MM.1S (cell line): ENCODE results near the gene EEF2K.

Experiments used
- DNase-seq: peaks from one replicate; pipeline ENCODE4 v3.0.0-alpha.2; 2015
- H2AFZ ChIP-seq: fragments of 300-600 bp; sonication (generic); 2 replicates; pipeline ENCODE4 v1.6.0; 2016; ENCODE audit warnings: antibody characterized with exemption, low read length
- H3F3A ChIP-seq: fragments of 300-600 bp; sonication (generic); 2 replicates; pipeline ENCODE4 v1.6.1; 2016; ENCODE audit warnings: mild to moderate bottlenecking, antibody characterized with exemption, low read length, moderate library complexity, mixed read lengths; ENCODE audit not compliant: insufficient read depth
- H3K27ac ChIP-seq: fragments of 300-600 bp; sonication (generic); 2 replicates; pipeline ENCODE4 v1.5.1; 2016; ENCODE audit warnings: mild to moderate bottlenecking, low read length
- H3K27me3 ChIP-seq: fragments of 300-600 bp; sonication (generic); replicated peaks from 2 replicates; pipeline ENCODE4 v1.6.0; 2016; ENCODE audit warnings: low read length; ENCODE audit not compliant: insufficient read depth
- H3K36me3 ChIP-seq: fragments of 300-600 bp; sonication (generic); replicated peaks from 2 replicates; pipeline ENCODE4 v1.6.1; 2016; ENCODE audit warnings: mild to moderate bottlenecking, low read length, mixed read lengths; ENCODE audit not compliant: insufficient read depth
- H3K4me1 ChIP-seq: fragments of 300-600 bp; sonication (generic); 2 replicates; pipeline ENCODE4 v1.6.1; 2016; ENCODE audit warnings: low read length, mixed read lengths
- H3K4me2 ChIP-seq: fragments of 300-600 bp; sonication (generic); 2 replicates; pipeline ENCODE4 v1.6.0; 2016; ENCODE audit warnings: low read depth, low read length
- H3K4me3 ChIP-seq: fragments of 300-600 bp; sonication (generic); 2 replicates; pipeline ENCODE4 v1.5.1; 2016; ENCODE audit warnings: low read length, mixed read lengths
- H3K79me2 ChIP-seq: fragments of 300-600 bp; sonication (generic); 2 replicates; pipeline ENCODE4 v1.6.1; 2016; ENCODE audit warnings: mixed run types, low read length, mixed read lengths
- H3K9ac ChIP-seq: fragments of 300-600 bp; sonication (generic); 2 replicates; pipeline ENCODE4 v1.6.1; 2016; ENCODE audit warnings: low read length, mixed read lengths
- H3K9me2 ChIP-seq: fragments of 300-600 bp; sonication (generic); replicated peaks from 2 replicates; pipeline ENCODE4 v1.6.1; 2016; ENCODE audit warnings: mild to moderate bottlenecking, low read length, mixed read lengths; ENCODE audit not compliant: insufficient read depth
- H3K9me3 ChIP-seq: fragments of 300-600 bp; sonication (generic); replicated peaks from 2 replicates; pipeline ENCODE4 v1.6.1; 2016; ENCODE audit warnings: mild to moderate bottlenecking, low read length, mixed read lengths; ENCODE audit not compliant: insufficient read depth
- H4K20me1 ChIP-seq: fragments of 300-600 bp; sonication (generic); 2 replicates; pipeline ENCODE4 v1.6.1; 2016; ENCODE audit warnings: mild to moderate bottlenecking, low read length, moderate library complexity, mixed read lengths; ENCODE audit not compliant: insufficient read depth
- EZH2 ChIP-seq: fragments of 300-600 bp; sonication (generic); optimal IDR thresholded peaks from 2 replicates; pipeline ENCODE3; 2017; ENCODE audit warnings: low read depth, mild to moderate bottlenecking, antibody characterized with exemption, low read length, mixed read lengths
- EZH2phosphoT487 ChIP-seq: fragments of 300-600 bp; sonication (generic); IDR thresholded peaks from 2 replicates; pipeline ENCODE4 v1.6.1; 2018; ENCODE audit warnings: antibody characterized with exemption, low read length
- TF ChIP-seq, protein P1 (sequence below): fragments of 300-600 bp; sonication (generic); IDR thresholded peaks from 2 replicates; pipeline ENCODE4 v1.5.1; 2016; ENCODE audit warnings: antibody characterized with exemption, low read length, mixed read lengths

Gene EEF2K

DNA sequence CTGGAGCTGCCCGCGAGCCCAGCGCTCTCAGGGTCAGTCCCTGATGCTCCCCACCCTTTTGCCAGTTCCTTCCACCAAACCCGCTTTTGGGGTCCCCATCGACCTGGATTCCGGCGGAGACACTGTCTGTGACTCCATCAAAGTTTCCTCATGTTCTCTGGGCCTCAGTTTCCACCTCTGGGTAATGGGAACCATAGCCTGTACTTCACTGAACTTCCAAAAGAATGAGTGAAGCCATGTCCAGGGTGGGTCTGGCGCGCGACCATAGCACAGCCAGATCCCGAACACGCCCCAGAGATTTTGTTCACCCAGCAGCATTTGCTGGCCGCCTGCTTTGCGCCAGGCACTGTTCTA, 43.4 kb upstream of the EEF2K start:
- Histone ChIP-seq H2AFZ (0 out of 2 replicates have a peak overlapping the region, but pooled peaks have one; percentile 10), H3K27ac (no peak overlapping the region), H3F3A (no peaks in the 10 kb centered on the region), H3K27me3 (no peaks in the 10 kb centered on the region), H3K79me2 (no peaks in the 10 kb centered on the region), H3K4me1 (no peaks in the 10 kb centered on the region), H4K20me1 (no peaks in the 10 kb centered on the region), H3K9ac (no peak overlapping the region), H3K9me3 (no peaks in the 10 kb centered on the region), H3K9me2 (no peaks in the 10 kb centered on the region), H3K4me3 (peak overlapping the region; percentile 46; the same call in 1 of the 2 replicates), H3K4me2 (peak overlapping the region; percentile 68), H3K36me3 (no peaks in the 10 kb centered on the region)
- TF ChIP-seq, protein P1, sequence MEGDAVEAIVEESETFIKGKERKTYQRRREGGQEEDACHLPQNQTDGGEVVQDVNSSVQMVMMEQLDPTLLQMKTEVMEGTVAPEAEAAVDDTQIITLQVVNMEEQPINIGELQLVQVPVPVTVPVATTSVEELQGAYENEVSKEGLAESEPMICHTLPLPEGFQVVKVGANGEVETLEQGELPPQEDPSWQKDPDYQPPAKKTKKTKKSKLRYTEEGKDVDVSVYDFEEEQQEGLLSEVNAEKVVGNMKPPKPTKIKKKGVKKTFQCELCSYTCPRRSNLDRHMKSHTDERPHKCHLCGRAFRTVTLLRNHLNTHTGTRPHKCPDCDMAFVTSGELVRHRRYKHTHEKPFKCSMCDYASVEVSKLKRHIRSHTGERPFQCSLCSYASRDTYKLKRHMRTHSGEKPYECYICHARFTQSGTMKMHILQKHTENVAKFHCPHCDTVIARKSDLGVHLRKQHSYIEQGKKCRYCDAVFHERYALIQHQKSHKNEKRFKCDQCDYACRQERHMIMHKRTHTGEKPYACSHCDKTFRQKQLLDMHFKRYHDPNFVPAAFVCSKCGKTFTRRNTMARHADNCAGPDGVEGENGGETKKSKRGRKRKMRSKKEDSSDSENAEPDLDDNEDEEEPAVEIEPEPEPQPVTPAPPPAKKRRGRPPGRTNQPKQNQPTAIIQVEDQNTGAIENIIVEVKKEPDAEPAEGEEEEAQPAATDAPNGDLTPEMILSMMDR, result no peak
- TF ChIP-seq EZH2 (no peak), EZH2phosphoT487 (no peak)
- no peak for DNase-seq

DNA sequence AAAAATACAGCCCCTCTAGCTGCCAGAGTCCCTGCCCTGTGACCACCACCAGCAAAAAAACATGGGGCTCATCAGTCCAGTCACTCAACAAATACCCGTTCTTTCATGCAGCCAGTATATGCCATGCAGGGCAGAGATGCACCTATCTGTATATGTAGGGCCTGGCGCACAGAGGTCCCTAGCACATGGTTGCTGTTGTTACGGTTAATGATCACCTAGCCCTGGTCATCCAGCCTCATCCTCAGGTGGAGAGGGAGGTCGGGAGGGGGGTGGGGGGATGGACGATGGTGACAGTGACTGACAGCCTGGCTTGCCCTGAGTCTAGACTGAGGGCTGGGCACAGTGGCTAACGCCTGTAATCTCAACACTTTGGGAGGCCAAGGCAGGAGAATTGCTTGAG, 42.3 kb upstream of the EEF2K start:
- H3K4me3 ChIP-seq, result no peak overlapping the region
- no peak for DNase-seq
- H3K9me2 ChIP-seq, result no peaks in the 10 kb centered on the region
- no peak overlapping the region for H3K4me2 ChIP-seq
- no peak overlapping the region for H3K9ac ChIP-seq
- TF ChIP-seq, protein P1, result no peak
- no peak for TF ChIP-seq EZH2phosphoT487
- TF ChIP-seq EZH2, result no peak
- no peaks in the 10 kb centered on the region for H3K4me1 ChIP-seq
- H3K9me3 ChIP-seq, result no peaks in the 10 kb centered on the region
- H3K27me3 ChIP-seq, result no peaks in the 10 kb centered on the region
- no peak overlapping the region for H2AFZ ChIP-seq
- H3K27ac ChIP-seq, result no peak overlapping the region
- no peaks in the 10 kb centered on the region for H3K79me2 ChIP-seq
- no peaks in the 10 kb centered on the region for H3K36me3 ChIP-seq
- H4K20me1 ChIP-seq, result no peaks in the 10 kb centered on the region
- H3F3A ChIP-seq, result no peaks in the 10 kb centered on the region

DNA sequence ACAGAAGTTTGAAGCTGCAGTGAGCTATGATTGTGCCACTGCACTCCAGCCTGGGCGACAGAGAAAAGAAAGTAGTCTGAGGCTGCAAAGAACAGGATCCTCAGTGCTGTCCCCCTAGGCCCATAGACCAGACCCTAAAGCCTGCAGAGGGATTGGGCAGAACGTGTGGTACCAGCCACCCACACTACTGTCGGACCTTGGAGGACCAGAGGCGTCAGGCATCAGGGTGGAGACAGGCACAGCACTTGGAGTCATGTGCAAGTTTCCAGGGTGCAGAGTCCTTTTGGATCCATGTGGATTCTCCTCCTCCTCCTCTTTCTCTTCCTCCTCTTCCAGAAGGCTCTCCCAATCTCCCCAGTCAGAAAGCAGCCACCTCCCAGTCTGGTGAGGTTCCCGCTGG, 41.6 kb upstream of the EEF2K start:
- Histone ChIP-seq H3K4me3 (no peak overlapping the region), H3K9ac (no peak overlapping the region), H3K36me3 (no peaks in the 10 kb centered on the region), H3K79me2 (no peaks in the 10 kb centered on the region), H3K27ac (no peak overlapping the region), H3K9me3 (no peaks in the 10 kb centered on the region), H4K20me1 (no peaks in the 10 kb centered on the region), H3F3A (no peaks in the 10 kb centered on the region), H2AFZ (no peak overlapping the region), H3K4me1 (no peaks in the 10 kb centered on the region), H3K27me3 (no peaks in the 10 kb centered on the region), H3K4me2 (no peak overlapping the region), H3K9me2 (no peaks in the 10 kb centered on the region)
- TF ChIP-seq EZH2phosphoT487 (no peak), EZH2 (no peak)
- DNase-seq, result no peak

DNA sequence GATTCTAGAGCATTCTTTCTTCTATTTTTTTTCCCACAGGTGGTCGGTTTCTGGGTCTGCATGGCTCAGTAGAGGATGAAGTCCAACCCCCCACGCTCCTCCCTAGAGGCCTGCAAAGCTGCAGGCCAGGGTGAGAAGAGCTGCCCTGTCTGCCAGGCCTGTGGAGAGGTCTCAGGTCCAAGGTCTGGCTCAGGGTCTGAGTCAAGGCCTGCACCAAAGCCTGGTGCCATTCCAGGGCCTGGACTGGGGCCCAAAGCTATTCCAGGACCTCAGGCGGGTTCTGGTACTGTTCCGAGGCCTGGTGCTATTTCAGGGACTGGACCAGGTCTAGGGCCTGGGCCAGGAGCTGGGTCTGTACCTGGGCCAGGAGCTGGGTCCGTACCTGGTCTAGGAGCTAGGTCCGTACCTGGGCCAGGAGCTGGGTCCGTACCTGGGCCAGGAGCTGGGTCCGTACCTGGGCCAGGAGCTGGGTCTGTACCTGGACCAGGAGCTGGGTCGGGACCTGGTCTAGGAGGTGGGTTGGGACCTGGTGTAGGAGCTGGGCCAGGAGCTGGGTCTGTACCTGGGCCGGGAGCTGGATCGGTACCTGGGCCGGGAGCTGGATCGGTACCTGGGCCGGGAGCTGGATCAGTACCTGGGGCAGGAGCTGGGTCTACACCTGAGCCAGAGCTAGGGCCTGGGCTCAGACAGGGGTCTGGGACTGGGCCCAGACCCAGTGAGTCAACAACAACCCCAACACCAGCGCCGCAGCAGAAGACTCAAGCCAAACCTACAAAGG, 40.4 kb upstream of the EEF2K start:
- H3K9me3 ChIP-seq, result no peaks in the 10 kb centered on the region

More for the DNA sequence above, 40.4 kb upstream of the EEF2K start:
- Histone ChIP-seq H3K9me2 (no peaks in the 10 kb centered on the region), H3K4me1 (no peaks in the 10 kb centered on the region), H3K9ac (no peak overlapping the region), H3F3A (no peaks in the 10 kb centered on the region), H3K27ac (no peak overlapping the region), H3K36me3 (no peaks in the 10 kb centered on the region), H4K20me1 (no peaks in the 10 kb centered on the region), H3K79me2 (no peaks in the 10 kb centered on the region), H3K27me3 (no peaks in the 10 kb centered on the region), H3K4me2 (no peak overlapping the region), H2AFZ (no peak overlapping the region), H3K4me3 (no peak overlapping the region)
- DNase-seq, result no peak
- TF ChIP-seq EZH2phosphoT487 (no peak), EZH2 (no peak)
- TF ChIP-seq, protein P1, result no peak
